ENCODE measurements around the gene CCNL1. TPM values are rescaled to one million over a fixed set of nuclear protein-coding genes. Genes with fewer than 3 reads are reported as not detected.

The CCNL1 gene
- total RNA-seq, 2 donors from 2014 or later = 97.4 to 128 TPM

- no peaks in the 10 kb centered on the region for H3K36me3 Mint-ChIP-seq (ENCODE audit: low read depth)
- Histone ChIP-seq H3K27me3 (ENCODE audit: control insufficient read depth, insufficient read depth, low read length, poor library complexity, severe bottlenecking) (no peaks in the 10 kb centered on the region), H3K27ac (ENCODE audit: low read depth, low read length) (no peak overlapping the region), H3K4me1 (ENCODE audit: control insufficient read depth, insufficient read depth, low read length) (peaks cover 13% of the 10 kb centered on the region), H3K36me3 (ENCODE audit: control insufficient read depth, insufficient read depth, low read length) (no peaks in the 10 kb centered on the region), H3K9ac (ENCODE audit: extremely low read depth, low read length, poor library complexity, severe bottlenecking) (no peak overlapping the region), H3K4me3 (ENCODE audit: low read length) (no peak overlapping the region), H3K9me3 (ENCODE audit: control insufficient read depth, low read length) (no peaks in the 10 kb centered on the region)
- WGBS, 2 experiments (ENCODE audit: insufficient coverage in 1 of 2, insufficient read length in 1 of 2) = 94 to 96% methylated on average over 8 to 10 of the region's 10 CpGs
- DNase-seq = no peak
- H3K27ac Mint-ChIP-seq = peak overlapping the region; percentile 20
- no peak overlapping the region for H3K4me3 Mint-ChIP-seq
- H3K27me3 Mint-ChIP-seq (ENCODE audit: insufficient read depth) = peaks cover 2% of the 10 kb centered on the region
- H3K4me1 Mint-ChIP-seq = peaks cover 12% of the 10 kb centered on the region
- no peak for TF ChIP-seq CTCF (conservative IDR thresholded peaks at IDR 0.05)
- H3K9me3 Mint-ChIP-seq = no peaks in the 10 kb centered on the region
These were observed 60.4 kb downstream of the CCNL1 start for GRCh38 chr3:157099326-157100095.

GRCh38 chr3:157098823-157099185, 61.1 kb downstream of the CCNL1 start:
- no peaks in the 10 kb centered on the region for H3K27me3 ChIP-seq (ENCODE audit: control insufficient read depth, insufficient read depth, low read length, poor library complexity, severe bottlenecking)
- Mint-ChIP-seq H3K4me3 (no peak overlapping the region), H3K4me1 (peaks cover 5% of the 10 kb centered on the region), H3K27me3 (ENCODE audit: insufficient read depth) (peaks cover 2% of the 10 kb centered on the region), H3K27ac (no peak overlapping the region), H3K9me3 (no peaks in the 10 kb centered on the region), H3K36me3 (ENCODE audit: low read depth) (no peaks in the 10 kb centered on the region)
- DNase-seq = no peak
- no peak overlapping the region for H3K4me3 ChIP-seq (ENCODE audit: low read length)
- H3K9me3 ChIP-seq (ENCODE audit: control insufficient read depth, low read length) = no peaks in the 10 kb centered on the region
- H3K36me3 ChIP-seq (ENCODE audit: control insufficient read depth, insufficient read depth, low read length) = no peaks in the 10 kb centered on the region
- no peak overlapping the region for H3K9ac ChIP-seq (ENCODE audit: extremely low read depth, low read length, poor library complexity, severe bottlenecking)
- no peak for TF ChIP-seq CTCF (conservative IDR thresholded peaks at IDR 0.05)
- peaks cover 10% of the 10 kb centered on the region for H3K4me1 ChIP-seq (ENCODE audit: control insufficient read depth, insufficient read depth, low read length)
- no peak overlapping the region for H3K27ac ChIP-seq (ENCODE audit: low read depth, low read length)
- 92 to 93% methylated on average over 3 of the region's 3 CpGs for WGBS, 2 experiments (ENCODE audit: insufficient coverage in 1 of 2, insufficient read length in 1 of 2)

GRCh38 chr3:157098121-157098822, 61.7 kb downstream of the CCNL1 start:
- no peaks in the 10 kb centered on the region for H3K9me3 Mint-ChIP-seq
- no peaks in the 10 kb centered on the region for H3K36me3 ChIP-seq (ENCODE audit: control insufficient read depth, insufficient read depth, low read length)
- H3K27ac ChIP-seq (ENCODE audit: low read depth, low read length) = no peak overlapping the region

More at GRCh38 chr3:157098121-157098822, 61.7 kb downstream of the CCNL1 start:
- Histone ChIP-seq H3K27me3 (ENCODE audit: control insufficient read depth, insufficient read depth, low read length, poor library complexity, severe bottlenecking) (no peaks in the 10 kb centered on the region), H3K9me3 (ENCODE audit: control insufficient read depth, low read length) (no peaks in the 10 kb centered on the region), H3K4me1 (ENCODE audit: control insufficient read depth, insufficient read depth, low read length) (peaks cover 4% of the 10 kb centered on the region), H3K4me3 (ENCODE audit: low read length) (no peak overlapping the region), H3K9ac (ENCODE audit: extremely low read depth, low read length, poor library complexity, severe bottlenecking) (no peak overlapping the region)
- 92% methylated on average over 3 of the region's 3 CpGs; no CpG with 5 or more reads in 1 of the 2 experiments for whole genome bisulfite sequencing, 2 experiments (ENCODE audit: insufficient coverage in 1 of 2, insufficient read length in 1 of 2)
- no peak for TF ChIP-seq CTCF (conservative IDR thresholded peaks at IDR 0.05)
- Mint-ChIP-seq H3K27me3 (ENCODE audit: insufficient read depth) (peaks cover 2% of the 10 kb centered on the region), H3K4me1 (peaks cover under 1% of the 10 kb centered on the region), H3K27ac (no peak overlapping the region), H3K4me3 (no peak overlapping the region), H3K36me3 (ENCODE audit: low read depth) (no peaks in the 10 kb centered on the region)
- DNase-seq = no peak

Data from endodermal cell (in vitro differentiated cells).